Activated gamma-delta T cell (primary cell): ENCODE measurements around the gene GALNT8.
"Not testable (repeated sequence)": the region's sequence is repeated elsewhere in the genome, so short reads cannot be mapped to it uniquely, and the experiment has no call there.

Source experiments
- DNase-seq: peaks from one replicate; lab custom pipeline; 2025; lab: John Stamatoyannopoulos, UW
- total RNA-seq, 2 donors: gene quantifications; one replicate each; lab custom pipeline; 2026; lab: John Stamatoyannopoulos, UW

Gene GALNT8, protein sequence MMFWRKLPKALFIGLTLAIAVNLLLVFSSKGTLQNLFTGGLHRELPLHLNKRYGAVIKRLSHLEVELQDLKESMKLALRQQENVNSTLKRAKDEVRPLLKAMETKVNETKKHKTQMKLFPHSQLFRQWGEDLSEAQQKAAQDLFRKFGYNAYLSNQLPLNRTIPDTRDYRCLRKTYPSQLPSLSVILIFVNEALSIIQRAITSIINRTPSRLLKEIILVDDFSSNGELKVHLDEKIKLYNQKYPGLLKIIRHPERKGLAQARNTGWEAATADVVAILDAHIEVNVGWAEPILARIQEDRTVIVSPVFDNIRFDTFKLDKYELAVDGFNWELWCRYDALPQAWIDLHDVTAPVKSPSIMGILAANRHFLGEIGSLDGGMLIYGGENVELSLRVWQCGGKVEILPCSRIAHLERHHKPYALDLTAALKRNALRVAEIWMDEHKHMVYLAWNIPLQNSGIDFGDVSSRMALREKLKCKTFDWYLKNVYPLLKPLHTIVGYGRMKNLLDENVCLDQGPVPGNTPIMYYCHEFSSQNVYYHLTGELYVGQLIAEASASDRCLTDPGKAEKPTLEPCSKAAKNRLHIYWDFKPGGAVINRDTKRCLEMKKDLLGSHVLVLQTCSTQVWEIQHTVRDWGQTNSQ
- total RNA-seq = 0.05 to 0.26 reads per million in 2 donors

DNA sequence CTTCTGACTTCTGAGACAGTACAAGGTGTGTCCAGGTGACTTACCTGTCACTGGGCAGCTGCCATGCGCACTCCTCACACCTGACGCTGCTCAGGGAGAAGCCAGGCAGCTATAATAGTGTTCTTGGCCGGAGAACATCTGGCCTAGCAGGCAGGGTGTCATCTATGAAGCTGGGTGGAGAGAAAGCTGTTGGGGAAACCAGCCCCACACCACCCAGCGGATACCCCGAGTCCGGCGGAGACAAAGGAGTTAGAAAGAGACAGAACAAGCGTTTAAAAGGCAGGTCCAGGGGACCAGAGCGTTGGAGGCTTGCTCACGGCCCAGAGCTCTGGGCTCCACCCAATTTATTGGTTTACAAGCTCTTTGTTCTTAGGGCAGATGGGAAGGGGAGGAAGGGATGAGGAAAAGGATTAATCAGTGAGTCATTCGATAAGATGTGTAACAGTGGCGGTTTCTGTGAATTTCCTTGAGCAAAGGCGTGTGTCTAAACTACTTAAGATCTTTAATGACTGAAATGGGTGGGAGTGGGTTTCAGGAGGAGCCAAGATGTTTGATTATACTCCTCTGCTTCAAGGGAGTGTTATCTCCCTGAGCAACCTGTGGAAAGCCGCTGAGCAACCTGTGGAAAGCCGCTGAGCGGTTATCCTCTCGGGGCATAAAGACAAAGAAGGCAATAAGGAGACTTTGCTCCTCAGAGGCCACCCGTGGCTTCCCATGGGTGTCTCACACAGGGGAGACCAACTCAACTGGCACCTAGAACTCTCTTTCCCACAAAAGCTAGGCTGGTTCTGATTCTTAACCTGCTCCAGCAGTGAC is at the start of gene GALNT8:
GALNT8 (plus strand) TSS at position 580 of the 816 bp plus-strand sequence. CDS start 278 bp downstream, outside the sequence.
- DNase-seq = no peak

DNA sequence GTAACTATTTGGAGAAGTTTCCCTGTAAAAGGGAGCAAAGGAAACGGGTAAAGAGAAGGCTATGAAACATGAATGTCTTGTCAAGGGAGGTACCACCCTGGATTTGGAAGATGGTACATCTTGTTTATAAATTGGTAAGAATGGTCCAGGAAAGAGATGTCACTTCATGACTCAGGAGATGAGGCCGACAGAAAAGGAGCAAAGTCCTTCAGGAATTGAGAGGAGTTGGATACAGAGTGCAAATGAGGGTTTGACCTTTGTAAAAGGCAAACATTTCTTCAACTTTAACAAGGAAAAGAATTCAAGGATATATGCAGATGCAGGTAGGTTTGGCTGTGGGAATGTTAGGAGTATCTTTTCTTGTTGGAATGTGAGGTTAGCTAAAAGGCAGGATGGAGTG is 40.5 kb upstream of the GALNT8 start:
- no peak for DNase-seq

DNA sequence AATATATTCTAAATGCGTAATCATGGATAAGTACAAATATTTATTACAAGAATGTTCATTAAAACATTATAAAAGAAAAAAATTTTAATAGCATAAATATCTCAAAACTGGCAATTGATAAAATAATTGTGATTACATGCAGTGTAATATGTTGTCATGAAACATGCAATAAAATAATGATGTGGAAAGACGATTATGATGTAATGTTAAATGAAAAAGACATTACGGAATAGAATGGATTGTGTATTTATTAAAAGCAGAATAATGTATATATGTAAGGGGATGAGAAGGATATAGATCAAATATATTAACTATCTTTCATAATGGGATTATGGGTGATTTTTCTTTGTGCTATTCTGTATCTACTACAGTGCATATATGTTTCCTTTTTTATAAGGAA is 38.5 kb upstream of the GALNT8 start:
- no peak for DNase-seq

DNA sequence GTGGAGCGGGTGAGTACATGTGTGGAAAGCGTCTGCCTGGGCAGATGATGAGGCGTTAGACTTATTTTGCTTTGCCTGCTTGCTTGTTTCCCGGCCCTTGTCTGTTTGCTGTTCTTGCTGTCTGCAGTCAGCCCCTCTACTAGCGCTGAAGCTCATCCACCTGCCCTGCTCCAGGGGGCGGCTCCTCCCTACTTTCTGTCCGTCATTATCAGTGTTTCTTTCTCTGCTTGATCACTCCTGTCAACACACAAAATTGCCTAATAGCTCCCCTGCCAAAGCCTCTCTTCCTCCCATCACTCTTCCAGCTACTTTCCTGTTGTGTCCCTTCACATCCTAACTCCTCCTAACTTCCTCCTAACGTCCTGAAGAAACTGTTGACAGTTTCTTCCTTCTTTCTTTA is 34.9 kb upstream of the GALNT8 start:
- no peak for DNase-seq

DNA sequence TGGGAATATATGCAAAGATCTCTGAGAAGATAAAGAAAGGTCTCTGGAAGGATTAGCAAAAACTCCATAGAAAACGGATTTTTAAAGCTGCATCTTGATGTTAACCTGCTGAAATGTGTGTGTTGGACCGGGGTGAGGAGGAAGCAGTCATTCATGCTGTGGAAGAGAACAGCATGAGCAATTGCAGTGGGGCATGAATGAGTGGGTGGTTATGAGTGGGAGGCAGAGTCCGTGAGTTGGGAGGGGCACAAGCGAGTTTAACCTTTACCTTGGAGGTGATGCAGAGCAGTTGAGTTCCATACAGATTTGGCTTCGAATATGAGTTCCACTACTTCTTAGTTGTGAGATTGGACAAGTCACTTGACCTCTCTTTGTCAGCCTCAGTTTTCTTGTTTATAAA is 29.4 kb upstream of the GALNT8 start:
- DNase-seq = no peak

DNA sequence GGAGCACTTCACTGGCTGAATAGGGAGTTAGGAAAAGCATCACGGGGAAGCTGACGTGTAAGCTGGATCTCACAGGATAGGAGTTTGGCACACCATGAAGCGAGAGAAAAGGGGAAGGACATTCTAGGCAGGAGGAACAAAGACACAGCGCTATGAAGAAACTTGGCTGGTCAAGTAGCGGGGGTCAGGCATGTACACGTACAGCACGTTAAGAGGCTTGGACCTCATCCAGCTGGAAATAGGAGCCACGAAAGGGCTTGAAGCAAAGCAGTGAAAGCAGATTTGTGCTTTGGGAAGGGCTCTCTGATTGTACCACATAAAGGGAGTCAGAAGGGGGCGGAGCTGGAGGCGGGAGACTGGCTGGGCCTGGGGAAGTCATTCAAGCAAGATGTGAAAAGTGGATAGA is 19.6 kb upstream of the GALNT8 start:
- DNase-seq = no peak

DNA sequence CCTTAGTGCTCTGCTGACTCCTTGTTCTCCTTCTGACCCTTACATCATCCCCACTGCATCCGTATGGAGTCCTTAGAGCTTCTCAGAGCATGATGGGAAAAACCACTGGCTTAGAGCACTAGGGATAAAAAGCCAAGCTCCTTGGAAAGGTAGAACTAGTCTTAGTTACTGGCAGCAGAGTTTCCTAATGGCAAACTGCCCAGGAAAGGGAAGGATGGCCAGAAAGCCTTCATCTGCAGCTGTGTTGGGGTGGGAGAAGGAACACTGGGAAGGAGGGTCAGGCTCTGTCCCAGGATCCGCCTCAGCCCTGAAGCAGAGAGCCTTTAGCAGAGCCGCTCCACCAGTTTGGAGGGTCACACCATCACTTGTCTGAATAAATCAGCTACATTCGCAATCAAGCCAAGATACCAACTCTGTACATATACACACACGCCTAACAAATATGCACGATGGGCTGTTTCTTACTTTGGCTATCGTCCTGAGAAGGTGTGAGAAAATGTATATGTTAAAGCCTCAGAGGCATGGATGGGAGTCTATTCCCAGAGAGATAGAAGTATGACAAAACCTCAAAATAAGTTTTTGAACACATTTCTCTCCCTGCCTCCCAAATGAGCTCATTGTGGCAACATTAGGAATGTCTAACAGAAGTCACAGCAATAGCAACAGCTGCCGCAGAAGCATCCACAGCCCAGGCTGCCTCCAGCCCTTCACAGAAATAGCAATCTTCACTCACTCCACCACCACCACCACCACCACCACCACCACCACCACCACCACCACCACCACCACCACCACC is 18.6 kb upstream of the GALNT8 start:
- no peak for DNase-seq

DNA sequence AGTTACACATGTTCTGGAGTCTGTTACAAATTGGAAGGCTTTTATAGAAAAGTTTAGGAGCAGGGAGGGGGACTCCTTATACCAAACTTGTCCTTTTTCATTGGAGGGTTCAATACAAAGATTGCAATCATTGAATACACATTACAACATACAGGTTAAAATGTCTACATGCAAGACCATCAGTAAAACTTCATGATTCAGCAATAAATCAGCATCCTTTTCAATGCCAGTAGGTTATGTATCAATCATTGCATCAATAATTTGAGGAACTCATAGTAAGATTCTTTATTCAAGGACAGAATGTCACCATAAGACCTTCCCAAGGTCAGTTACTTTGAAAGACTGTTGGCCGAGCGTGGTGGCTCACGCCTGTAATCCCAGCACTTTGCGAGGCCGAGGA is 16.5 kb upstream of the GALNT8 start:
- DNase-seq = no peak

DNA sequence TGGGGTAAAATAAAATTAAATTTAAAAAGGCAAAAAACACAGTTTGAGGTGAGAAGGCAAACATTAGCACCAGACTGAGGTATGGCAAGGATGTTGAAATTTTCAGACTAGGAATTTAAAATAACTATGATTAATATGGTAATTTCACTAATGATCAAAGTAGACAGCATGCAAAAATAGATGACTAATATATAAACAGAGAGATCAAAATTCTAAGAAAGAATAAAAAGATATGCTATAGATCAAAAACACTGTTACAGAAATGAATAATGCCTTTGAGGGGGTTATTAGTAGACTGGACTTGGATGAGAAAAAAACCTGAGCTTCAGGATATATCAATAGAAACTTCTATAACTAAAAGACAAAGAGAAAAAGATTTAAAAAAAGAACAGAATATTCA is 14.4 kb upstream of the GALNT8 start:
- no peak for DNase-seq

DNA sequence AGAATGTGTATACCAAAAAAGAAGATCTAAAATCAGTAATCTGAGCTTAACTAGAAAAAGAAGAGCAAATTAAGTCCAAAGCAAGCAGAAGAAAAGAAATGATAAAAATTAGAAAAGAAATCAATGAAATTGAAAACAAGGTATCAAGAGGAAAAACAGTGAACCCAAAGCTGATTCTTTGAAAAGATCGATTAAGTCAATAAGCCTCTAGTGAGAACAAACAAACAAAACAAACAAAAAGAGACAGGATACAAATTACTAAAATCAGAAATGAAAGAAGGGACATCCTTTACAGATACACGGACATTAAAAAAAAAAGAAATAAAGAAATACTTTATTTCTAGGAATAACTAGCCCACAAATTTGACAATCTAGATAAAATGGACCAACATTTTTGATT is 12.9 kb upstream of the GALNT8 start:
- DNase-seq = no peak

DNA sequence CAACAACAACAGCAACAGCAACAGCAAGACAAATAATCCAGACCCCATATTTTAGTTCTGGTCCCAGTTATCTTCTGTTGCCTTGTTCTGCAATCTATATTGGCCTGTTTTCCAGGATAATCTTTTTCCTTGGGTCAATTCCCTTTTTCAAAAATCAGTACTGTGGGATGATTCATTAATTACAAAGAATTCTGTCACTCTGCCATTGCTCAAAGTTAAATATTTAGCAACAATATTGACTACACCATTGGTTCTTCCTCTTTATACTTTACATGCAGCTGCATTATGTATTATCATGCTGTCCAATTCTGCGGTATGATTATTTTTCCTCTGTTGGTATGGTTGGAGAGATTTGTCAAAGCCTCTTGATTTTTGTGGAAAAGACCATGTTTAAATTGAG is 10.1 kb upstream of the GALNT8 start:
- DNase-seq = no peak

DNA sequence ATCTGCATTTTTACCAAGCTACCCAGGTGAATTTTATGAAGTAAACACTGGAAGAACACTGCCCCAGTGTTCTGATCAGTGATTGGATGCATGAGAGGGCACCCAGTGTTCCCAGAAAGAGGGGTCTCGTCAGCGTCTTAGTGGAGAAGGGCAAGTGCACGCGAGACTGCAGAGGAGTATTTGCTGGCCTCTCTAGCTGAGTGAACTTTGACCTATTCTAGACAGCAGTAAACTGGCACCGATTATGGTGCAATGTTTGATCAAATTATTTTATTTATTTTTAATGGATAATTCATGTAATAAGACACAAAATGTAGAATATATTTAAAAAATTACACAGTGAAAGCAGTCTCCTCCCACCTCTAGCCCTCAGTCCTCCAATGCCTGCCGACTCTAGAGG is 5.3 kb upstream of the GALNT8 start:
- DNase-seq = no peak

DNA sequence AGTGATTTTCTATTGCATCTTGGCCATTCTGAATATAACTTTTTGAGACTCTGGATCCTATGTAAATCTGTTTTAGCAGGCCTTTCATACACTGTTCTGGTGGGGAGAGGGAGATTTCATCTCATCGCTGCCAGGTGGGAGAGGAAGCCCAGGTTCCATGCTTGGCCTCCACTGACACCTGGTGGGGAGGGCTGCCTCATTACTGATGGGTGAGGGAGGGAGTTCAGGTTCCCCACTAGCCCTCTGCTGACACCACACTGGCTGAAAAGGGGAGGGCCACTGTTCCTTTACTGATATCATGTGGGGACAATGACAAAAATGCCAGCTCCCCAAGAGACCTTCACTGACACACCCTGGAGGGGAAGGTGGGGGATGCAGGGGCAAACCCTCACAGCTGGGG is 2.4 kb upstream of the GALNT8 start:
- no peak for DNase-seq

DNA sequence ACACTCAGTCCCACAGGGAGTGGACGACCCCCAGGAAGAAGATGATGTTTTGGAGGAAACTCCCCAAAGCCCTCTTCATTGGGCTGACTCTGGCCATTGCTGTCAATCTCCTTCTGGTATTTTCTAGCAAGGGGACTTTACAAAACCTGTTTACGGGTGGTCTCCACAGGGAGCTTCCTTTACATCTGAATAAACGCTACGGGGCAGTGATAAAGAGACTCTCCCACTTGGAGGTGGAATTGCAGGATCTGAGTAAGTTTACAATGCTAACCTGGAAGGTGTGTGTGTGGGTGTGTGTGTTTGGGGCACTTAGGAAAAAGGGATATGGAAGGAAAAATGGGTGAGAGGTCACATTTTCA is 416 bp downstream of the GALNT8 start:
- no peak for DNase-seq

DNA sequence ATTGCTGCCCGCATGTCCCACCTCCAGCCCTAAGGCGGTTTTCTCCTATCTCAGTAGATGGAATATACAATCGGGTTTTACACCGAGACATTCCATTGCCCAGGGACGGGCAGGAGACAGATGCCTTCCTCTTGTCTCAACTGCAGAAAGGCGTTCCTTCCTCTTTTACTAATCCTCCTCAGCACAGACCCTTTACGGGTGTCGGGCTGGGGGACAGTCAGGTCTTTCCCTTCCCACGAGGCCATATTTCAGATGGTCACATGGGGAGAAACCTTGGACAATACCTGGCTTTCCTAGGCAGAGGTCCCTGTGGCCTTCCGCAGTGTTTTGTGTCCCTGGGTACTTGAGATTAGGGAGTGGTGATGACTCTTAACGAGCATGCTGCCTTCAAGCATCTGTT is 1.4 kb downstream of the GALNT8 start:
- not testable (repeated sequence) for DNase-seq

DNA sequence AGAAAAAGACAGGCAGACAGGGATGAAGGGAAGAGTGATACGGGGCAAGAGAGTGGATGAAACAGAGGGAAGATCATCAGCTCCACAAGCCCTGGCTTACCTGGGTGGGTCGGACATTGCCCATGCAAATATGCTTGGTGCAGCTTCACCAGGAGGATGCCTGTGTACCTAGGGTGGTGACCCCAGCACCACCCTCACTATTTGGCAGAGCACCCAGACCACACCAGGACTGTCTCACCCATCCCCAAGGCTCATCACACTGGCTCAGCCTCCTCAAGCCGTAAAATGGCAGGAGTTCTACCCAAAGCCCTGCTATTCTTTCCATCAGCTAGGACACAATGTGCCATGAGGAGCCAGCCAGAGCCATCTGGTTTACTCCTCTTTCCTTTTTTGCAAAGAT is 3.0 kb downstream of the GALNT8 start:
- DNase-seq = no peak

DNA sequence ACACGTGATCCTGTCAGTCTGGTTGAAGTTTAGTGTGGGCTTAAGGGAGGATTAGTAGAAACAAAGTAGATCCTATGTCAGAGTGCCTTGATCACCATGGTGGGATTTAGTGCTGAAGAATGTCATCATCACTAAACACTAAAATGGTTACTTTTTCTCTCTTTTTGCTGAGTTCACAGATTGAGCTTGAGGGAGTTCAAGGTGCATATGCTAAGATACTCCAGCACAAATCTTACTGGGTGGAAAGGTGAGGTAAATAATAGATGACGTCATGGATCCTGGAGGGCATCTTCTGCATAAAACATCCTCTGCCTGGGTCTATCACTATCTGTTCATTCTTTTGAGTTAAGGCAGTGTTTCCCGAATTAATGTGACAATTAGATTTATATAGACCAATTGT is 4.9 kb downstream of the GALNT8 start:
- DNase-seq = no peak

DNA sequence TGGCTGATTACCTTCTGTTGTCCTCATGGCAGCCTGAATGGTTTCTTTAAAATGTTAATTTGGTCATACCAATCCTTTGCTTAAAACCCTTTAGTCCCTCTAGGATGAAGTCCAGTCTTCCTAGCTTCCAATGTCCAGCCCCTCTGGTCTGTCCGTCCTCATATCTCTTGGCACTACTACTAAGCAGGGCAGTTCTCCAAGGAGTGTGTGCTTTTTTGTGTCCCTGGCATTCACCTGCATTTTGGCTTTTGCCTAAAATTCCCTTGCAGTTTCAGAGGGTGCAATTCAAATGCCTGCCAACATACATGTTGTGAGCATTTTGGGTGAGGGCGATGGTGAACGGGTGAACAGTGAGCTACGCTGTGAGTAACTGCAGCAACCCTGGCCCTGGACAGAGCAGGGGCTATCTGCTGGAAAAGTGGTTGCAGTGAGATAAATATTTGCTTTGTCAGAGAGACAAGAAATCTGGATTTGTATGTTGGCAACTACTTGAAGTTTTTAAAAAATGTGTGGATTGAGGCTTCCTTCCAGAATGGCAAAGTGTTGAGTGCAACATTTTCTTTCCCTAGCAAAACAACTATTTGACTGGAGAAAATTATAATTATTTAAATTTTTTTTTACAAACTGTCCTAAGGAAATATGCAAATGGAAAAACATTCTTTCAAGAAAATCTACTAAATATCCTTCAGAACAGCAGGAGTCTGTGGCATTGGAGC is 14.6 kb downstream of the GALNT8 start:
- no peak for DNase-seq

DNA sequence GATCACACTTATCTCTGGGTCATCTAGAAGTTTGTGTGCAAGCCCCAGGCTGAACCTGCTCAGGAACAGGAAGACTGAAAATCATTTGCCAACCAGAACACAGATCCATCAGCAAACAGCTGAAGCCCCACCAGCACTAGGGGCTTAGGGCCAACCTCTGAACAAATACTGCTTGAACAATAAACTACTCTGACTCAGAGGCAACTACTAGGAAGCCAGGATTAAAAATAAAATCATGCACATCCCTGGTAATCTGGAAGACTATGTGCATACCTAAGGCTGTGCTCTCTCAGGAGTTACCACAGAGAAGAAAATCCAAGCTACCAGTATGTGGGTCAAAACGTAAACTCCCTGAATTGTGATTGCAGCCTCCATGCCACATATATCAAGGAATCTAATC is 15.9 kb downstream of the GALNT8 start:
- DNase-seq = no peak

DNA sequence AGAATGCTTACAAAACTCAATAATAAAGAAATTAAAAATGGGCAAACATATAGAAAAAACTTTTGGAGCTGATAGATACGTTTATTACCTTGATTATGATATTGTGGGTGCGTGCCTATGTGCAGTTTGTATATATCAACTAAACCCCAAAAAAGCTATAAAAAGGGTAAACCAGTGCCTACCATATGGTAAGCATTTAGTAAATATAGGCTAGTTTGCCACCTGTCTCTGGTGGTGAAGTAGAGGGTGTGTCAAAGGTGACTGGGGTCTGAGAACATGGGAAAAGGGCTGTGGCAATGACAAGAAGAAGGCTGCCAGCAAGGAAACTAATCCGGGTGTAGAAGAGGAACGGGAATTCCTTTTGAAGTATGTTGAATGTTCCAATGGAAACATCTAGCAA is 18.3 kb downstream of the GALNT8 start:
- DNase-seq = no peak

DNA sequence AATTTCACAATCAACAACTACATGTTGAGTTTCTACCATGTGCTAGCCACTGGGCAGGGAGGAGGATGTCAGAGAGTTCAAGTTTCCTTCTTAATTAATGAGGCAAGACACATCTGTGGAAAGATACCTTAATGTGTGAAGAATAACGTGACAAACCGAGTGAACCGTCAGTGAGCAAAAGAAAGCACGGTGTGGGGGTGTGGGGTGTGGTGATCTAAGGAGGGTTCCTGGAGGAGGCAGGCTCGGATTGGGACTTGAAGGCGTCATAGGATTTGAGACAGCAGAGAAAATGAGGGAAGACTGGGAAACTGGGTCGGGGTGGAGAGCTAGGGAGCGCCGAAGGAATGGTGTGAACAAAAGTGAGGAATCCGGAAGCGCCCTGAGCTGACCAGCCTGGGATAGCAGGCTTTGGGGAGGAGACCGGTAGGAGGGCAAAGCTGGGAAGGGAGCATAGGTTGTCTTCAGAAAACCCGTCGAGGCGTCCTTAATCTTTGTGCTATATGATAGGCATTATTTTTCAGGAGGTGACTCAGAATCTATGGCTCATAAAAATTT is 22.3 kb downstream of the GALNT8 start:
- no peak for DNase-seq
